HepG2 (cell line): ENCODE data around the gene ZIM2. TPM values are rescaled to one million over a fixed set of nuclear protein-coding genes. Genes with fewer than 3 reads are reported as not detected.

Source experiments
- ADNP ChIP-seq: sonication (generic); formaldehyde crosslinking; IDR thresholded peaks from 2 replicates; pipeline ENCODE4 v1.4.0; 2020; ENCODE audit warnings: missing genetic modification reagents
- ARHGAP35 ChIP-seq: sonication (generic); formaldehyde crosslinking; IDR thresholded peaks from 2 replicates; pipeline ENCODE4 v1.9.0; 2022; ENCODE audit warnings: mild to moderate bottlenecking, inconsistent platforms, moderate library complexity, missing genetic modification reagents, borderline replicate concordance
- HES4 ChIP-seq: sonication (generic); formaldehyde crosslinking; IDR thresholded peaks from 2 replicates; pipeline ENCODE4 v1.9.0; 2021; ENCODE audit warnings: mild to moderate bottlenecking, missing genetic modification reagents, borderline replicate concordance
- HOXD1 ChIP-seq: sonication (generic); formaldehyde crosslinking; IDR thresholded peaks from 2 replicates; pipeline ENCODE4 v1.5.0; 2020; ENCODE audit warnings: missing genetic modification reagents
- IKZF4 ChIP-seq: sonication (generic); formaldehyde crosslinking; IDR thresholded peaks from 2 replicates; pipeline ENCODE4 v1.5.1; 2020; ENCODE audit warnings: borderline replicate concordance, mild to moderate bottlenecking, low read depth, missing genetic modification reagents; ENCODE audit errors: not compliant biosample characterization
- MED1 ChIP-seq: sonication (generic); formaldehyde crosslinking; IDR thresholded peaks from 2 replicates; pipeline ENCODE4 v1.4.0; 2020; ENCODE audit warnings: missing genetic modification reagents
- MYC ChIP-seq: sonication (generic); formaldehyde crosslinking; IDR thresholded peaks from 2 replicates; pipeline ENCODE4 v1.9.0; 2021; ENCODE audit warnings: missing genetic modification reagents, borderline replicate concordance
- NFIC ChIP-seq: IDR thresholded peaks from 2 replicates; pipeline ENCODE4 v1.6.1; 2012; ENCODE audit warnings: mild to moderate bottlenecking, low read length, inconsistent platforms
- NFKBIZ ChIP-seq: IDR thresholded peaks from 2 replicates; pipeline ENCODE4 v1.6.1; 2018; ENCODE audit warnings: missing genetic modification reagents, missing compliant biosample characterization
- NKX3-1 ChIP-seq: sonication (generic); formaldehyde crosslinking; IDR thresholded peaks from 2 replicates; pipeline ENCODE4 v1.5.0; 2020; ENCODE audit warnings: missing genetic modification reagents
- PHF8 ChIP-seq: sonication (generic); formaldehyde crosslinking; IDR thresholded peaks from 2 replicates; pipeline ENCODE4 v1.5.0; 2020; ENCODE audit warnings: missing genetic modification reagents
- POLR2A ChIP-seq, 2 experiments: IDR thresholded peaks; 2 replicates each; pipeline ENCODE4 v1.6.1; 2011; ENCODE audit warnings: low read depth in 2 of 2, low read length in 2 of 2, mild to moderate bottlenecking in 1 of 2, moderate library complexity in 1 of 2; ENCODE audit not compliant: insufficient read depth in 1 of 2
- POLR2AphosphoS5 ChIP-seq: IDR thresholded peaks from 2 replicates; pipeline ENCODE4 v1.6.1; 2012; ENCODE audit warnings: low read depth, low read length
- RARA ChIP-seq: IDR thresholded peaks from 2 replicates; pipeline ENCODE4 v1.6.1; 2016; ENCODE audit warnings: missing genetic modification reagents, missing compliant biosample characterization
- RBM22 ChIP-seq: fragments of 200-400 bp; formaldehyde crosslinking; optimal IDR thresholded peaks from 2 replicates; pipeline ENCODE3; 2017; ENCODE audit warnings: mild to moderate bottlenecking, low read length, moderate library complexity
- SMARCE1 ChIP-seq: fragments of 450-650 bp; IDR thresholded peaks from 2 replicates; pipeline ENCODE4 v1.6.1; 2017; ENCODE audit warnings: borderline replicate concordance
- SP4 ChIP-seq: sonication (generic); formaldehyde crosslinking; IDR thresholded peaks from 2 replicates; pipeline ENCODE4 v1.8.1; 2023; ENCODE audit warnings: mild to moderate bottlenecking, missing genetic modification reagents
- YEATS4 ChIP-seq: sonication (generic); formaldehyde crosslinking; IDR thresholded peaks from 2 replicates; pipeline ENCODE4 v1.4.0; 2020; ENCODE audit warnings: missing genetic modification reagents, borderline replicate concordance
- YY1 ChIP-seq: IDR thresholded peaks from 2 replicates; pipeline ENCODE4 v1.6.1; 2011; ENCODE audit warnings: low read length, low read depth, moderate library complexity, mild to moderate bottlenecking; ENCODE audit not compliant: insufficient read depth, insufficient replicate concordance
- ZC3H13 ChIP-seq: sonication (generic); formaldehyde crosslinking; IDR thresholded peaks from 2 replicates; pipeline ENCODE4 v1.8.1; 2023; ENCODE audit warnings: mild to moderate bottlenecking, missing genetic modification reagents, moderate library complexity
- ZIK1 ChIP-seq: sonication (generic); formaldehyde crosslinking; IDR thresholded peaks from 2 replicates; pipeline ENCODE4 v1.5.0; 2020; ENCODE audit warnings: mild to moderate bottlenecking, low read depth, missing genetic modification reagents, borderline replicate concordance
- ZNF274 ChIP-seq: sonication (generic); formaldehyde crosslinking; IDR thresholded peaks from 2 replicates; pipeline ENCODE4 v1.5.1; 2020; ENCODE audit warnings: mild to moderate bottlenecking, missing genetic modification reagents
- ZNF33B ChIP-seq: sonication (generic); formaldehyde crosslinking; IDR thresholded peaks from 2 replicates; pipeline ENCODE4 v1.5.1; 2020; ENCODE audit warnings: mild to moderate bottlenecking, missing genetic modification reagents
- ZNF441 ChIP-seq: sonication (generic); formaldehyde crosslinking; IDR thresholded peaks from 2 replicates; pipeline ENCODE4 v1.7.0; 2021; ENCODE audit warnings: missing genetic modification reagents, borderline replicate concordance
- ZNF546 ChIP-seq: sonication (generic); formaldehyde crosslinking; conservative IDR thresholded peaks from 2 replicates; pipeline ENCODE4 v1.8.1; 2023; ENCODE audit warnings: mild to moderate bottlenecking, missing genetic modification reagents
- ZNF557 ChIP-seq: sonication (generic); formaldehyde crosslinking; IDR thresholded peaks from 2 replicates; pipeline ENCODE4 v1.4.0; 2020; ENCODE audit warnings: missing genetic modification reagents
- ZNF7 ChIP-seq: IDR thresholded peaks from 2 replicates; pipeline ENCODE4 v1.6.1; 2016; ENCODE audit warnings: missing biosample characterization, missing genetic modification reagents
- polyA plus RNA-seq, 8 experiments: library from polyadenylated mRNA; depleted of rRNA in 3 of 8; stranded (reverse) in 7 of 8; unstranded in 1 of 8; fragments of >200 nt; fragmentation: Illumina TruSeq in 4 of 8; extraction: Trizol in 4 of 8; gene quantifications; 2 replicates each; pipeline versions ENCODE4 v1.2.1 to v1.2.3, GENCODE V29; 2011 to 2016; ENCODE audit warnings: low read depth in 4 of 8, missing spikeins in 1 of 8, mixed read lengths in 1 of 8; ENCODE audit not compliant: insufficient read depth in 1 of 8
- total RNA-seq, 5 experiments: library from RNA; depleted of rRNA; stranded (reverse); fragments of >200 nt; fragmentation: Illumina TruSeq; extraction: Trizol; gene quantifications; 2 replicates each; pipeline ENCODE4 v1.2.3, GENCODE V29; 2016; ENCODE audit warnings: low read depth in 1 of 5
- TF ChIP-seq, protein P1 (sequence below): sonication (generic); formaldehyde crosslinking; conservative IDR thresholded peaks from 2 replicates; pipeline ENCODE4 v1.4.0; 2020; ENCODE audit warnings: missing genetic modification reagents

ZIM2 gene
- total and polyA plus RNA-seq, 2 of the 13 experiments (the other 11 are each of a cell fraction or from before 2014, with no cell fraction given), result 7.2 to 10.3 TPM

DNA sequence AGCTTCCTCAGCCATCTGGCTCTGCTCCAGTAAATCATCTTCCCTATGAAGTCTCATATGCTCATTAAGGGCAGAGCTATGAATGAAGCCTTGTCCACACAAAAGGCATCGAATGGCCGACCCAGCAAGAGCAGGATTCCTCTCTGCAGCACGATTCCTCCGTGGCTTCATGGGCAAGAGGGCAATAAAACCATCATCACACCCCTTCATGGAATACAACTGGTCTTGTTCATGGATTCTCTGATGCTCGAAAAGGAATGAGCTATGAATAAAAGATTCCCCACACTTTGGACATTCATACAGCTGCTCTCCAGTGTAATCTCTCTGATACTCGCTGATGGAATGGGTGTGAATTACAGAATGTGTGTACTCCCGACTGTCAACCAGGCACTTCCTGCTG lies 25.9 kb downstream of the ZIM2 start (continued):
- peak; percentile 69; the same call in 1 of the 2 replicates for TF ChIP-seq ZC3H13 (CRISPR knock-in tag)
- TF ChIP-seq RARA (CRISPR knock-in tag), result no peak
- no peak for TF ChIP-seq NFKBIZ
- no peak for TF ChIP-seq ZNF274
- TF ChIP-seq SMARCE1, result no peak
- TF ChIP-seq ZIK1, result no peak
- no peak for TF ChIP-seq ZNF557 (CRISPR knock-in tag)
- no peak for TF ChIP-seq MED1
- TF ChIP-seq NFIC, result no peak
- no peak for TF ChIP-seq SP4 (CRISPR knock-in tag)
- TF ChIP-seq ZNF7 (CRISPR knock-in tag), result no peak
- no peak for TF ChIP-seq ADNP (CRISPR knock-in tag)
- TF ChIP-seq MYC (CRISPR knock-in tag), result no peak
- TF ChIP-seq ZNF546, result no peak
- TF ChIP-seq YY1, result no peak
- no peak for TF ChIP-seq YEATS4 (CRISPR knock-in tag)
- TF ChIP-seq ZNF33B (CRISPR knock-in tag), result no peak
- TF ChIP-seq, protein P1, sequence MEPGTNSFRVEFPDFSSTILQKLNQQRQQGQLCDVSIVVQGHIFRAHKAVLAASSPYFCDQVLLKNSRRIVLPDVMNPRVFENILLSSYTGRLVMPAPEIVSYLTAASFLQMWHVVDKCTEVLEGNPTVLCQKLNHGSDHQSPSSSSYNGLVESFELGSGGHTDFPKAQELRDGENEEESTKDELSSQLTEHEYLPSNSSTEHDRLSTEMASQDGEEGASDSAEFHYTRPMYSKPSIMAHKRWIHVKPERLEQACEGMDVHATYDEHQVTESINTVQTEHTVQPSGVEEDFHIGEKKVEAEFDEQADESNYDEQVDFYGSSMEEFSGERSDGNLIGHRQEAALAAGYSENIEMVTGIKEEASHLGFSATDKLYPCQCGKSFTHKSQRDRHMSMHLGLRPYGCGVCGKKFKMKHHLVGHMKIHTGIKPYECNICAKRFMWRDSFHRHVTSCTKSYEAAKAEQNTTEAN, result no peak
- no peak for TF ChIP-seq HOXD1
- TF ChIP-seq ARHGAP35 (CRISPR knock-in tag), result no peak
- no peak for TF ChIP-seq NKX3-1
- no peak for TF ChIP-seq HES4 (CRISPR knock-in tag)
- no peak for TF ChIP-seq ZNF441 (CRISPR knock-in tag)
- TF ChIP-seq POLR2AphosphoS5, result peak; percentile 54; the same call in 1 of the 2 replicates
- no peak for TF ChIP-seq IKZF4 (CRISPR knock-in tag)
- TF ChIP-seq POLR2A (IDR thresholded peaks at IDR 0.05; ENCODE audit: insufficient read depth in 1 of 2, low read depth in 2 of 2, low read length in 2 of 2), result peak in 1 of 2 experiments; percentile 57; a peak in 1 of 4 replicates
- no peak for TF ChIP-seq PHF8
- peak; percentile 92 for TF ChIP-seq RBM22
- TF ChIP-seq, all 625 proteins: peak for 4
